NCI-H1105 (cell line): Measurements from ENCODE around the gene SPAG4.

Experiments
- DNase-seq: peaks from one replicate; lab custom pipeline; 2025; lab: John Stamatoyannopoulos, UW

SPAG4 gene

GRCh38 chr20:35599776-35600120 lies 15.9 kb upstream of the SPAG4 start:
- DNase-seq: no peak

- no peak for DNase-seq
Observed at GRCh38 chr20:35600176-35600992, 15.2 kb upstream of the SPAG4 start.

- DNase-seq: peak; percentile 17
Observed at GRCh38 chr20:35600993-35601973, 14.3 kb upstream of the SPAG4 start.

GRCh38 chr20:35601990-35602389 lies 13.6 kb upstream of the SPAG4 start:
- no peak for DNase-seq

GRCh38 chr20:35602851-35603495 lies 12.7 kb upstream of the SPAG4 start:
- no peak for DNase-seq

- no peak for DNase-seq
Observed at GRCh38 chr20:35603695-35604448, 11.8 kb upstream of the SPAG4 start.

- DNase-seq: no peak
Observed at GRCh38 chr20:35604449-35604747, 11.2 kb upstream of the SPAG4 start.

GRCh38 chr20:35606127-35606526 lies 9.5 kb upstream of the SPAG4 start:
- DNase-seq: no peak

- no peak for DNase-seq
Observed at GRCh38 chr20:35607003-35607735, 8.5 kb upstream of the SPAG4 start.

- no peak for DNase-seq
Observed at GRCh38 chr20:35610833-35611427, 4.7 kb upstream of the SPAG4 start.

- DNase-seq: no peak
Observed at GRCh38 chr20:35611482-35611881, 4.1 kb upstream of the SPAG4 start.

GRCh38 chr20:35616465-35617396 lies 1.1 kb downstream of the SPAG4 start:
- peak; percentile 16 for DNase-seq

- DNase-seq: peak; percentile 78
Observed at GRCh38 chr20:35617397-35618262, 2.0 kb downstream of the SPAG4 start.

GRCh38 chr20:35618263-35619131 lies 2.9 kb downstream of the SPAG4 start:
- DNase-seq: no peak

GRCh38 chr20:35619196-35620095 lies 3.8 kb downstream of the SPAG4 start:
- peak; percentile 76 for DNase-seq

- no peak for DNase-seq
Observed at GRCh38 chr20:35620818-35621559, 5.4 kb downstream of the SPAG4 start.
